Adipocyte (in vitro differentiated cells): ENCODE data around the gene ZNF101.
"Not testable (repeated sequence)": the region's sequence is repeated elsewhere in the genome, so short reads cannot be mapped to it uniquely, and the experiment has no call there.

Experiments used
- DNase-seq: peaks from one replicate; pipeline ENCODE4 v3.0.0-alpha.2; 2015; ENCODE audit warnings: low read depth
- H3K27me3 ChIP-seq: replicated peaks from 2 replicates; pipeline ENCODE4 v1.7.0; 2013; ENCODE audit warnings: mild to moderate bottlenecking, low read length, moderate library complexity; ENCODE audit not compliant: control insufficient read depth, insufficient read depth
- H3K36me3 ChIP-seq: 2 replicates; pipeline ENCODE4 v1.7.0; 2013; ENCODE audit warnings: low read length, mild to moderate bottlenecking, moderate library complexity; ENCODE audit not compliant: control insufficient read depth, insufficient read depth, severe bottlenecking
- H3K4me1 ChIP-seq: 2 replicates; pipeline ENCODE4 v1.7.0; 2013; ENCODE audit warnings: mild to moderate bottlenecking, low read length, moderate library complexity; ENCODE audit not compliant: control insufficient read depth, insufficient read depth
- H3K4me3 ChIP-seq: 2 replicates; pipeline ENCODE4 v1.7.0; 2013; ENCODE audit warnings: mild to moderate bottlenecking, low read length, moderate library complexity
- H3K9ac ChIP-seq: 2 replicates; pipeline ENCODE4 v1.7.0; 2013; ENCODE audit warnings: mild to moderate bottlenecking, low read length, moderate library complexity
- H3K9me3 ChIP-seq: 2 replicates; pipeline ENCODE4 v1.7.0; 2013; ENCODE audit warnings: mild to moderate bottlenecking, low read length, moderate library complexity; ENCODE audit not compliant: control insufficient read depth

Gene ZNF101

DNA sequence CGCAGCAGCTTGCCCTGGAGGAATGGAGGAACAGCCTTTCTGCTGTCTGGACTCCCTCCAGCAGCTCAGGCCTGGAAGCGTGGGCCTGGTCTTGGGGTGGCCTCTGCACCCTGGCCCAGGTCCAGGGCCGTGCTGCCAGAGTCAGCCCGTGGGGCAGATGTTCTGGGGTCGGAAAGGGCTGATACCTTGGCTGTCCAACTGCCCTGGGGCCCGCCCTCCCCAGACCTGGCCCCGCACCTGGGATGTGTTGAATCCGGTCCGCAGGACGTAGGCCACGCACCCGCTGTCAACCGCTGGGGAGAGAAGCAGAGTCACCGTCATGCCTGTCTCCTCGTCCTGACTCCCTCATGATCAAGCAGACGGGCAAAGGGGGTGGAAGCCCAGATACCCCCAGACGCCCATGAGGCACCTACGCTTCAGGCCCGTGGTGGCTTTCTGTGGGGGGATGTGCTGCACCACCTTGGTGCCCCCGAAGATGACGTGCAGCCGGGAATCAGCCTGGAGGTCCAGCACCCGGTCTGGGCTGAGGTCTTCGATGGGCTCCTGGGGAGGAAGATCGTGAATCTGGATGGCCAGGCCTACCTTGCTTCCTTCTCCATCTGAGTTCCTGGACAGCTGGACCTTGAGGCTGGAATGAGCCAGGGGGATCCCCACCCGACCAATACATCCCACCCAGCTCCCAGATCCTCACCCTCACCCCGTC is 12.8 kb upstream of the ZNF101 start:
- H3K9me3 ChIP-seq: no peaks in the 10 kb centered on the region
- no peak overlapping the region for H3K9ac ChIP-seq
- DNase-seq: no peak
- no peak overlapping the region for H3K4me3 ChIP-seq
- peaks cover 3% of the 10 kb centered on the region for H3K4me1 ChIP-seq
- H3K36me3 ChIP-seq: peaks cover 88% of the 10 kb centered on the region
- H3K27me3 ChIP-seq: no peaks in the 10 kb centered on the region

DNA sequence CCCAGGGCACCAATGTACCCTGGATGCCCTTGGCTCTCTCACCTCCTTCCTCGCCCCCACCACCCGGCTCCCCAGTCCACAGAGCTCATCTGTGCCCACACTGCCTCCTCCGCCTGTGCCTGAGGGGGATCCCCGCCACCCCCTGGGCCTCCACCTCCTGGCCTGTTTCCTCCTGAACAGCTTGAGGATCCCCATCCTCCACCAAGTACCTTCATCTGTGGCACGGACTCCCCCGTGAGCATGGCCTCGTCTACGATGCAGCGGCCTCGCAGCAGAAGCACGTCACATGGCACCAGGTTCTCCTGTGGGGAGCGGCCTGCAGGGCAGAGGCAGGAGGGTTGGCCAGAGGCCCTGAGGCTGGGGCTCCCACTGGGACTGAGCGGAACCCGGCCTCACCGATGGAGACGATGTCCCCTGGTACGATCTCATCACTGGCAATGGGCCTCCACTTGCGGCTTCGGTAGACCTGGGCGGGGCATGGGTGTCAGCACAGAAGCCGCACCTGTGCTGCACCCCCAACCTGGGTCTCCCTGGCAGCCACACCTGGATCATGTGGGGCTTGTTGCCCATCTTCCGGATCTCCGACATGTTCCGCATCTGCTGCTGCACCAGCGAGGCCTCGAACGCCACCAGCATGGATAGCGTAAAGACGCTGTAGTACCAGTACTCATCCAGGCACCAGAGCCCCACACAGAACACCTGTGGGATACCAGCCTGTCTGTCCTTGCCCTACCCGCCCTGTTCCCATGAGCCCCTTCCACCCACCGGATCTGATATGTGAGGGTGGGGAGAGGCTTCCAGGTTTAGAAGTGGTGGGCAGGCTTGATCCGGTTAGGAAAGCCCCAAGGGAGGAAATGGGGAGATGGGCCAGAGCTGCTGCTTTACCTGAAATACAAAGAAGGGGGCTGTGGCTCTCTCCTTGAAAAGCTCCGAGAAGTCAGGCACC is 11.9 kb upstream of the ZNF101 start:
- Histone ChIP-seq H3K4me1 (peaks cover 10% of the 10 kb centered on the region), H3K9me3 (no peaks in the 10 kb centered on the region), H3K4me3 (no peak overlapping the region), H3K36me3 (peaks cover 79% of the 10 kb centered on the region), H3K27me3 (no peaks in the 10 kb centered on the region), H3K9ac (no peak overlapping the region)
- DNase-seq: no peak

DNA sequence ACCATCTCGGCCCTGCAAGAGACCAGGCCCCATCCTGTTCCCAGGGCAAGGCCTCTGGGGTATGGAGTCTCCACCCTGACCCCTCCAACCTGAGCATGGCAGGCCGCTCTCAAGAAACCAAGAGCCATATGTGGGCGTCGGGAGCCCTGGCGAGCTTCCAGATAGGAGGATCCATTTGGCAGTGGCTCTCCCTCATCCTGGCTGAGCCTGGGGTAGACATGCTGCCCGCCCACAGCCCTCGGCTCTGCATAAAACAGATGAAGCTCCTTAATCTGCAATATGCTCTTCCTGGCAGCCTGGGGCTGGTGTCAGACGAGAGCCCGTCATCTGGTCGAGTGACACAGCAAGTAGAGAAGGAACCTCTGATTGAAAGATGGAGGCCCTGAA is 11.2 kb upstream of the ZNF101 start:
- no peaks in the 10 kb centered on the region for H3K27me3 ChIP-seq
- H3K36me3 ChIP-seq: peaks cover 72% of the 10 kb centered on the region
- no peaks in the 10 kb centered on the region for H3K9me3 ChIP-seq
- no peak for DNase-seq
- H3K4me3 ChIP-seq: no peak overlapping the region
- peaks cover 17% of the 10 kb centered on the region for H3K4me1 ChIP-seq
- no peak overlapping the region for H3K9ac ChIP-seq

- H3K4me3 ChIP-seq: no peak overlapping the region
- H3K9ac ChIP-seq: no peak overlapping the region
- peaks cover 18% of the 10 kb centered on the region for H3K4me1 ChIP-seq
- no peaks in the 10 kb centered on the region for H3K27me3 ChIP-seq
- DNase-seq: no peak
- no peaks in the 10 kb centered on the region for H3K9me3 ChIP-seq
- H3K36me3 ChIP-seq: peaks cover 49% of the 10 kb centered on the region
Observed at GRCh38 chr19:19659646-19660245, 8.9 kb upstream of the ZNF101 start.

DNA sequence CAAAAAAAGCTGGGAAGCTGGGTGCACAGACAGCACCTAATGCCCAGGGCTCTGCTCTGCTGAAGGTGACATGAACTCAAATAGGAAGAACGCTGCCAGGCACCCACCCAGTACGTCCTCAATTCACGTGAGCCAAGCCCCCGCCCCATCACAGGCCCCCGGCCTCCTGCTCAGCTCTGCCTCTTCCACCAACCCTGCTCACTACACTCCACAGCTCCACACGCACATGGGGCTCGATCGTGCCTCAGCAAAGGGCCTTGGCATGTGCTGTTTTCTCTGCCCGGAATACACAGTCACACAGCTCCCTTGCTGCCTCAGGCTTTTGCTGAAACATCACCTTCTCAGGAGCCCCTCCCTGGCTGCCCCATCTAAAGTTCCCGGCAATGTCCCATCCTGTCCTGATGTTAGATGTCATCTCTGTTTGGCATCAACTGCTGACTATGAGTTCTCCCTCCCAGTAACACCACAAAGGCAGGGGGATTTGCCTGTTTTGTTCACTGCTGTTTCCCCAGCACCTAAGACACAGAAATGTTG is 7.4 kb upstream of the ZNF101 start:
- H3K4me3 ChIP-seq: peak overlapping the region; percentile 94
- no peak overlapping the region for H3K9ac ChIP-seq
- no peak for DNase-seq
- H3K4me1 ChIP-seq: peaks cover 18% of the 10 kb centered on the region
- no peaks in the 10 kb centered on the region for H3K27me3 ChIP-seq
- H3K9me3 ChIP-seq: no peaks in the 10 kb centered on the region
- H3K36me3 ChIP-seq: peaks cover 34% of the 10 kb centered on the region

DNA sequence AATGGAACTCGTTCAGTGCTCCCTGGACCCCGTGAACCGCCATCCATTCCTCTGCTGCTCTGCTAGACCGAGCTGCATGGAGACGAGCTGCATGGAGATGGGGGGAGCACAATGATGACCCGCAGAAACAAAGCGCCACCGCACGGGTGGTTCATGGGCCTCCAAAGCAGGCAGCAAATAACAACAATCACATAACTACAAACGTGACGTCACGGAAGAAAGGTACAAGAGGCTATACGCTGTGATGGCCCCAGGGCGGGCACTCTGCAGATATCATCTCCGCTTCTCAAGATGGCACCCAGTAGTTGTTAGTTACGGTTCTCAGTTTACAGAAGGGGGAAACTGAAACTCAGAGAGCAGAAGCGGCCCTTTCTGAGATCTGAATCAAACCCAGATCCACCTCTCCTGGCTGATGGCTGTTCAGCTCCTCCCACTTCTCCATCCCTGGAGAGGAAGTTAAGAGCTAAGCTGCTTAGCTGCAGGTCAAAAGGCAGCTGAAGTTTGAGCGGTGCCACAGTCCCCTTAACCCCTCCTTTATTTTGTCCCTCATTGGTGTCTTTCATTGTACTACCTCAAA is 6.9 kb upstream of the ZNF101 start:
- H3K4me3 ChIP-seq: peak overlapping the region; percentile 94
- H3K9me3 ChIP-seq: no peaks in the 10 kb centered on the region
- no peak for DNase-seq

DNA sequence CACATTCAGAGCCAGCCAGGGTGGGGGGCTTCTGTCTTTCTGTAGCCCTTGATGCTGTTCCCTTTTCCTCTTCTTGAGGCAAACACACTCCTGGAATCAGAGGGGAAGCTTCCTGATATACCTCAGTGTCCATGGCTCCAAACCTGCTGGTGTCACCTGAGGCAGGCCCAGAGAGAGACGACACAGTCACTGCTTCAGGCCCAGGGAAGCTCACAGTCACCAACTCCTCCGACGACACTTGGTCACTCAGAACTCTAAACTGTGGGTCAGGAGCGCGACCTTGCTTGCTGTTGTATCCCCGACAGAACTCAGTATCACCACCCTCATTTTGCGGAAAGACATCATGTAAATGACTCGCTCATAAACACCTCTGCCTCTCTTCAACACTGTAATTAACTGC is 6.3 kb upstream of the ZNF101 start:
- Histone ChIP-seq H3K27me3 (no peaks in the 10 kb centered on the region), H3K36me3 (peaks cover 23% of the 10 kb centered on the region), H3K4me1 (peaks cover 18% of the 10 kb centered on the region), H3K9me3 (no peaks in the 10 kb centered on the region), H3K4me3 (peak overlapping the region; percentile 94), H3K9ac (peak overlapping the region; percentile 99)
- DNase-seq: no peak

More for the DNA sequence above, 6.9 kb upstream of the ZNF101 start:
- Histone ChIP-seq H3K9ac (peak overlapping the region; percentile 99), H3K27me3 (no peaks in the 10 kb centered on the region), H3K4me1 (peaks cover 18% of the 10 kb centered on the region), H3K36me3 (peaks cover 29% of the 10 kb centered on the region)

DNA sequence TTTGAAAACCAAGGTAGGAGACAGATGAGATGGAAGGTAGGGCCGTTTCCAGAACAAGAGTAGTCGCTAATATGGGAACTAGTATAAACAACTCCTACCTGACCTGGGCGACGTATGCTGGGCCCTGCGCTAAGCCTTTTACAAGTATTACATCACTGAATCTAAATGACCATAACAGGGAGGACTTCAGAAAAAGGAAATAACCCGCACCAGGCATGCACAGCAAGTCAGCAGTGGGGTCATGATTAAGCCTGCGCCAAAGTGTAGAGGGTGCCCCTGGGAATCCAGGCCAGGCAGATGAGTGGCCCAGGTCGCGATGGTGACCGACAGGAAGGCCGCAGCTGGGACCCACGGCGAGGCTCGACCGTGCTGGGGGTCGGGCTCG is 5.8 kb upstream of the ZNF101 start:
- H3K9ac ChIP-seq: peak overlapping the region; percentile 99
- H3K36me3 ChIP-seq: peaks cover 18% of the 10 kb centered on the region
- H3K9me3 ChIP-seq: no peaks in the 10 kb centered on the region
- peaks cover 18% of the 10 kb centered on the region for H3K4me1 ChIP-seq
- no peak for DNase-seq
- H3K27me3 ChIP-seq: no peaks in the 10 kb centered on the region
- H3K4me3 ChIP-seq: peak overlapping the region; percentile 94

GRCh38 chr19:19663256-19664120 is 5.2 kb upstream of the ZNF101 start, which contains the start of gene ATP13A1:
Gene ATP13A1 (minus strand): TSS chr19:19663676. CDS start chr19:19663666, 10 bp downstream.
- peak within 1 kb of the TSS; percentile 99 for H3K9ac ChIP-seq
- no peaks in the 10 kb centered on the region for H3K27me3 ChIP-seq
- H3K4me1 ChIP-seq: peaks cover 23% of the 10 kb centered on the region
- peak; percentile 97 for DNase-seq
- H3K4me3 ChIP-seq: peak within 1 kb of the TSS; percentile 94
- peaks cover 12% of the 10 kb centered on the region for H3K36me3 ChIP-seq
- no peaks in the 10 kb centered on the region for H3K9me3 ChIP-seq

GRCh38 chr19:19665420-19665948 is 3.2 kb upstream of the ZNF101 start:
- H3K36me3 ChIP-seq, H3K27me3 ChIP-seq, H3K9me3 ChIP-seq, H3K9ac ChIP-seq, H3K4me3 ChIP-seq, DNase-seq: not testable (repeated sequence)
- peaks cover 32% of the 10 kb centered on the region for H3K4me1 ChIP-seq
